Measurements from ENCODE around the gene PTPRZ1.

DNA sequence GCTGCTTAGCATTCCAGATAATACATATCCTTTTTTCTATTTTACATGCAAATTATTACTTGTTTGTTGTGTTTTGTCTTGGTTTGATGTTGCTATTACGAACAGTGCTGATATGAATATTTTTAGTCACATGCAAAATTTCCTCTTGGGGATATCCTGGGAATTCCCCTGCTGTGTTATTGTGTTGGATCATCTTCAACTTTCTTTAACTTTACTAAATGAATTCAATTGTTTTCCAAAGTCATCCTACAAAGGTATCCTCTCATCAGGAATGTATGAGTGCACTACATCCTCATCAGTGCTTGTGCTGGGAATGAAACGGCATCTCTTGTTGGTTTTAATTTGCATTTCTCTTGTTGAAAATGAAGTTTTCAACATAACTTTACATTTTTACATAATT is 184.0 kb downstream of the PTPRZ1 start:
- TF ChIP-seq, protein P1, sequence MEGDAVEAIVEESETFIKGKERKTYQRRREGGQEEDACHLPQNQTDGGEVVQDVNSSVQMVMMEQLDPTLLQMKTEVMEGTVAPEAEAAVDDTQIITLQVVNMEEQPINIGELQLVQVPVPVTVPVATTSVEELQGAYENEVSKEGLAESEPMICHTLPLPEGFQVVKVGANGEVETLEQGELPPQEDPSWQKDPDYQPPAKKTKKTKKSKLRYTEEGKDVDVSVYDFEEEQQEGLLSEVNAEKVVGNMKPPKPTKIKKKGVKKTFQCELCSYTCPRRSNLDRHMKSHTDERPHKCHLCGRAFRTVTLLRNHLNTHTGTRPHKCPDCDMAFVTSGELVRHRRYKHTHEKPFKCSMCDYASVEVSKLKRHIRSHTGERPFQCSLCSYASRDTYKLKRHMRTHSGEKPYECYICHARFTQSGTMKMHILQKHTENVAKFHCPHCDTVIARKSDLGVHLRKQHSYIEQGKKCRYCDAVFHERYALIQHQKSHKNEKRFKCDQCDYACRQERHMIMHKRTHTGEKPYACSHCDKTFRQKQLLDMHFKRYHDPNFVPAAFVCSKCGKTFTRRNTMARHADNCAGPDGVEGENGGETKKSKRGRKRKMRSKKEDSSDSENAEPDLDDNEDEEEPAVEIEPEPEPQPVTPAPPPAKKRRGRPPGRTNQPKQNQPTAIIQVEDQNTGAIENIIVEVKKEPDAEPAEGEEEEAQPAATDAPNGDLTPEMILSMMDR (IDR thresholded peaks at IDR 0.05), result no peak
- no peak for TF ChIP-seq POLR2A (IDR thresholded peaks at IDR 0.05)

Data from testis (tissue), 2 donors.